ENCODE data around the gene MRPL23. TPM values are rescaled to one million over a fixed set of nuclear protein-coding genes. Genes with fewer than 3 reads are reported as not detected.

Gene MRPL23
- total RNA-seq, 4 donors from 2014 or later = 93.3 to 116 (median 95.0) TPM

DNA sequence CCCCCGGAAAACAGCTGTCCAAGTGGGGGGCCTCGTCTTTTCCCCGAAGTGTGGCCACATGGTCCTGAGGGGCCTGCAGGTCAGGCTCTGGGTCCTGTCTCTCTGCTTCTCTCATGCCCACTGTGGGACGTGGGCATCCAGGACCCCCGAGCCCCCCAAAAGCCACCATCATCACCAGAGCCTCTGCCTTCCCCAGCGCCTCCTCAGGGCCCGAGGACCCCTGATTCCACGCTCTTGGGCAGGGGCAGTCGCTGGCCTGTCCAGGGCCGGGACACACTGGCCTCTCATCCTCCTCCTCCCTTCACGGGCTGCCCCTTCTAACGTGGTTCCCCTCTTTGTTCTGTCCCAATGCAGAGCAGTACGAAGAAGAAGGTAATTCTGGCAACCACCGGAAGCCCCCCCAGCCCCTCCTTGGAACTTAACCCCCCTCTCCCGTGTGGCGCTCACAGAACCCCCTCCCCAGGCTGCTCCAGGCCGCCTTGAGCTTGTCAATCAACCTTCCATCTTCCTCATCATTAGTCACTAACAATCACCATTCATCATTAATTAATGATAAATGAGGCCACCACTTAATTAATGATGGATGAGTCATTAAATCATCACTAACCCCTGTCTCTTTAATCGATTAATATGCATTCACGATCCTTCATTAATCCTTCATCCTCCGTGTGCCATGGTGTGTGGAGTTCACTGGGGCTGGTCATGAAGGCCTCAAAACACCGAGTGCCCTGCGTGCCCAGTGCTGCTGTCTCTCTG lies 23.8 kb upstream of the MRPL23 start:
- H3K36me3 ChIP-seq = no peaks in the 10 kb centered on the region
- DNase-seq = no peak
- no peak overlapping the region for H3K4me3 ChIP-seq
- no peaks in the 10 kb centered on the region for H3K9me3 ChIP-seq
- TF ChIP-seq POLR2A (IDR thresholded peaks at IDR 0.05) = no peak
- TF ChIP-seq, protein P1, sequence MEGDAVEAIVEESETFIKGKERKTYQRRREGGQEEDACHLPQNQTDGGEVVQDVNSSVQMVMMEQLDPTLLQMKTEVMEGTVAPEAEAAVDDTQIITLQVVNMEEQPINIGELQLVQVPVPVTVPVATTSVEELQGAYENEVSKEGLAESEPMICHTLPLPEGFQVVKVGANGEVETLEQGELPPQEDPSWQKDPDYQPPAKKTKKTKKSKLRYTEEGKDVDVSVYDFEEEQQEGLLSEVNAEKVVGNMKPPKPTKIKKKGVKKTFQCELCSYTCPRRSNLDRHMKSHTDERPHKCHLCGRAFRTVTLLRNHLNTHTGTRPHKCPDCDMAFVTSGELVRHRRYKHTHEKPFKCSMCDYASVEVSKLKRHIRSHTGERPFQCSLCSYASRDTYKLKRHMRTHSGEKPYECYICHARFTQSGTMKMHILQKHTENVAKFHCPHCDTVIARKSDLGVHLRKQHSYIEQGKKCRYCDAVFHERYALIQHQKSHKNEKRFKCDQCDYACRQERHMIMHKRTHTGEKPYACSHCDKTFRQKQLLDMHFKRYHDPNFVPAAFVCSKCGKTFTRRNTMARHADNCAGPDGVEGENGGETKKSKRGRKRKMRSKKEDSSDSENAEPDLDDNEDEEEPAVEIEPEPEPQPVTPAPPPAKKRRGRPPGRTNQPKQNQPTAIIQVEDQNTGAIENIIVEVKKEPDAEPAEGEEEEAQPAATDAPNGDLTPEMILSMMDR (IDR thresholded peaks at IDR 0.05) = no peak
- peaks cover 0 to 5% (median 0%) of the 10 kb centered on the region in 4 donors for H3K4me1 ChIP-seq
- H3K27me3 ChIP-seq = no peaks in the 10 kb centered on the region
- no peak overlapping the region for H3K27ac ChIP-seq

DNA sequence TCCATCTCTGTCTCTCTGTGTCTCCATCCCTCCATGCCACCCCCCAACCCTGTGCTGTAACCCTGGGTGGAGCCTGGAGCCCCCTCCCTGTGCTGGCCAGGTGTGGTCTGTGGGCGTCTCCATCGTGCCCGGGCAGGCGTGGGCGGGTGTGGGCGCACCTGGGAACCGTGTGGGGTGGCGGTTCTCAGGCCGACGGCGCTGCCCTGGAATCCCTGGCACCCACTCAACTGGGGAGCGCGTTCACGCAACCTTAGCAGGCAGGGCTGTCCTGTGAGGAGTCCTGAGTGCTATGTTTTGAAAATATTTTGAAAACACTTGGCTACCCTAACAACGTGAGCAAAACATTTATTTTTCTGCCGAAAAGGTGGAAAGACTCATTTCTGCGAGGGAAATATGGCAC lies 23.0 kb upstream of the MRPL23 start:
- TF ChIP-seq POLR2A (IDR thresholded peaks at IDR 0.05) = no peak
- TF ChIP-seq, protein P1 (IDR thresholded peaks at IDR 0.05) = no peak
- H3K4me3 ChIP-seq = no peak overlapping the region
- H3K9me3 ChIP-seq = no peaks in the 10 kb centered on the region
- peaks cover 0 to 5% (median 0%) of the 10 kb centered on the region in 4 donors for H3K4me1 ChIP-seq
- DNase-seq = no peak
- no peaks in the 10 kb centered on the region for H3K27me3 ChIP-seq
- H3K27ac ChIP-seq = no peak overlapping the region
- H3K36me3 ChIP-seq = no peaks in the 10 kb centered on the region

DNA sequence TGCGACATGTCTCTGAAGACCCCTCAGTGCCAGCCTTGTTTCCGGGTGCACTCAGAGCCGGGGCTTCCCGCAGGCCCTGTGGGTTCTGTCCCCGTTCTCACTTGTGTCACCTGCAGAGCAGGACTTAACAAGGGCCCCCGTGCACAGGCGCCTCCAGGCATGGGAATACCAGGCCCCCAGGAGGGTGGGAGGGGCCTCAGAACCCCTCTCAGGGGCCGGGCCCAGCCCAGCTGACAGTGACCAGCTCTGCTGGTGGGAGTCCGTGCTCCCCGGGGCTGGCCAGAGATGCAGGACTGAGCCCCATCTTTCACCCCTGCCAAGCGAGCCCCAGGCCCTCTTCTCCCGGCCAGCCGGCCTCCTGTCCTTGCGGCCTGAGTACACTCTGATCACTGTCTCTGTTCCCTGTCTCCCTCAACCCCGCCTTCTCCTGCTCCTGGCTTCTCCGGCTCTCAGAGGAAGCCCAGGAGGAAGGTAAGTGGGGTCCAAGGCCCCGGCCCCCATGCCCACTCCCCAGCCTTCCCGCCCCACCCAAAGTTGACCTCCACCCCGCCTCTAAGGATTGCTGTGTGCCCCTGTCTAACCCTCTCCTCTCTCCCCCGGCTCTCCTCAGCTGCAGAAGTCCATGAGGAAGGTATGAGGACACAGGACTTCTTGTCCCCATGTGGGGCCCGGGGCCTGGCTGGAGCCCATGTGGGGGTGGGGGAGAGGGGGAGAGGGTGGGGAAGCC lies 22.3 kb upstream of the MRPL23 start:
- peaks cover 0 to 5% (median 0%) of the 10 kb centered on the region in 4 donors for H3K4me1 ChIP-seq
- H3K27me3 ChIP-seq = no peaks in the 10 kb centered on the region
- H3K4me3 ChIP-seq = no peak overlapping the region
- no peaks in the 10 kb centered on the region for H3K36me3 ChIP-seq
- peak in 1 of 3 donors; percentile 41 for DNase-seq
- H3K9me3 ChIP-seq = no peaks in the 10 kb centered on the region
- TF ChIP-seq POLR2A (IDR thresholded peaks at IDR 0.05) = no peak
- TF ChIP-seq, protein P1 (IDR thresholded peaks at IDR 0.05) = no peak
- no peak overlapping the region for H3K27ac ChIP-seq

DNA sequence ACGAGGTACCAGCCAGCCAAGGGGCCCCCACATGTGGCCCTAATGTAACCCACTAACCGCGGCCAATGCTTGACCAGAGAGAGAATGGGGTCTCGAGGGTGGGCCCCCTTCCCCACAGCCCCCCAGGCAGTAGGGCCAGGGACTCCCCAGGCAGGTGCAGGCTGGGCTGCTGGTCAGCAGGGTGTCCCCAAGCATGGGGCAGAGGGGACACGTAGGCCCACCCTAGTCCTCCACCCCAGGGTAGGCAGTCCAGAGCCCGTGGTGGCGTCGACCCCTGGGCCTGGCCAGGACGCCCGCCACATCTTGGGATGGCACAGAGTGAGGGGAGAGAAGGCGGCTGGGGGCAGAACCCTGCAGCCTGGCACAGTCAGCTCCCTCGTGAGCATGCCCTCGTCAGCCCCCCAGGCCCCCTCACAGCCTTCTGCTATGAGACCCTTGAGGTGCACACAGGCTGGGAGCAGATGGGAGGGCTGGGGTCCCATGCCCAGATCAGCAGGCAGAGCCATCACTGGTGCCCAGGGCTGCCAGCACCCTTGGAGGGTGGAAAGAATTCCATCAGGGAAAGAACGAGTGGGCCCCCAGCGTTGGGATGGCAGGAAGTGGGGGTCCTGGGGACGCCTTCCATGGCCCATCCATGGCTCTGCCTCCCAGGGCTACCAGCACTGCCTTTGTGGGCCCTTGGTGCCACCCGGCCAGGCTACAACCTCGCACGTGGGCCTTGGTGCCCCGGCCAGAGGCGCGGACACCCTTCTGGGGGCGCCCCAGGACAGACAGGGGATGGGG lies 21.6 kb upstream of the MRPL23 start:
- H3K27me3 ChIP-seq = no peaks in the 10 kb centered on the region
- no peak overlapping the region for H3K4me3 ChIP-seq
- H3K9me3 ChIP-seq = no peaks in the 10 kb centered on the region
- H3K27ac ChIP-seq = no peak overlapping the region
- H3K36me3 ChIP-seq = no peaks in the 10 kb centered on the region
- peak in 1 of 3 donors; percentile 40 for DNase-seq
- TF ChIP-seq, protein P1 (IDR thresholded peaks at IDR 0.05) = no peak
- no peak for TF ChIP-seq POLR2A (IDR thresholded peaks at IDR 0.05)
- peaks cover 0 to 5% (median 0%) of the 10 kb centered on the region in 4 donors for H3K4me1 ChIP-seq

DNA sequence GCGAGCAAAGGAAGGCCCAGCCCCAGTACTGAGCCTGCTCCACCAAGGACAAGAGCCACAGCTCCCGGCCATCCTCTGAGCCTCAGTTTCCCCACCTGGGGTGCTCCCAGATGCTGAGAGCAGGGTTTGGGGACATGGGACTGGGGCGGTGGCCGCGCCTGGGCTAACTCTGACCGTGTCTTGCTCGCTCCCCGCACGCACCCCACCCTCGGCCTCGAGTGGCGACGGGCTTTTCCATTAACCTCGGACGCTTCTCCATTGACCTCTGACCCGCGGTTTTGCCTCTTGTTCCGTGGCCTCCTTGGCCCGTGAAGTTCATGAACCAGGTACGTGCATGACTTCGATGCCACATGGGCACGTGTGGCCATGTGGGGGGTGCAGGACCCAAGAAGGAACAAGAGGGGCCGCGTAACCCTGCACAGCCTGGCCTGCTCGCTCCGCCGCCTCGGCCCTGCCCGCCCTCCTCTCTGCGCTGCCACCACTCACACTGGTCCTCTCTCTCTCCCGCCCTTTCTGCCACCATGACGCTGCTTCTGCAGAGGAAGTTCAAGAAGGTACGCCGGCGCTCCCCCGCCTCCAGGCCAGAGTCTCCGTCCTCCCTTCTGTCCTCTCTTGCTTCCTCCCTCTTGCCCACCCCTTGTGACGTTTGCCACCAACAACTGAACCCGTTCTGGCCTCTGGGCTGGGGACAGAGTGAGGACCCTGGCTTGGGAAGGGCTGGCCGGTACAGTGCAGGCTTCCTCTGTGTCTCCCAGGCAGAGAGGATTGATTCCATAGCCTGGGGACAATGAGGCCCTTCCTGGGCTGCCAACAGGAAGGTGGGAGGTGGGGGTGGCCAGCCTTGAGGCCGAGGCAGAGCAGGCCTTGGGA lies 20.7 kb upstream of the MRPL23 start:
- no peaks in the 10 kb centered on the region for H3K4me1 ChIP-seq
- no peak overlapping the region for H3K4me3 ChIP-seq
- no peaks in the 10 kb centered on the region for H3K36me3 ChIP-seq
- TF ChIP-seq, protein P1 (IDR thresholded peaks at IDR 0.05) = no peak
- no peak for TF ChIP-seq POLR2A (IDR thresholded peaks at IDR 0.05)
- peak in 1 of 3 donors; percentile 40 for DNase-seq
- no peaks in the 10 kb centered on the region for H3K9me3 ChIP-seq
- H3K27me3 ChIP-seq = no peaks in the 10 kb centered on the region
- no peak overlapping the region for H3K27ac ChIP-seq
